A549 (cell line): ENCODE measurements around the gene TRABD2B. TPM values are rescaled to one million over a fixed set of nuclear protein-coding genes. Genes with fewer than 3 reads are reported as not detected.

ENCODE experiments used
- ATAC-seq, 2 experiments: fragments of 200-7000 bp in 1 of 2; fragments of >200 bp in 1 of 2; cut with Nextera tagmentation in 1 of 2; cut with Tn5 transposase in 1 of 2; 3 replicates each; pipeline versions ENCODE4 v1.8.0 to v1.9.1; 2018 to 2020; ENCODE audit warnings: mild to moderate bottlenecking in 1 of 2, moderate library complexity in 1 of 2
- CTCF ChIA-PET: fragments of 300-600 bp; sonication (Branson Sonifier 250); formaldehyde crosslinking; extraction: SDS; loops from one replicate; lab custom pipeline; 2021; ENCODE audit warnings: antibody characterized with exemption, inconsistent platforms; lab: Yijun Ruan, JAX
- POLR2A ChIA-PET: fragments of 350-600 bp; formaldehyde crosslinking; extraction: SDS; loops from one replicate; lab custom pipeline; 2021; ENCODE audit warnings: antibody characterized with exemption, inconsistent platforms; lab: Yijun Ruan, JAX
- DNase-seq, 2 experiments: peaks; one replicate each; pipeline versions ENCODE4 v3.0.0 to v3.0.0-alpha.2; 2011 to 2016; ENCODE audit warnings: low read depth in 1 of 2, low spot score in 1 of 2
- FAIRE-seq: peaks from 2 replicates; lab custom pipeline; 2011; peaks lifted over from hg19 to GRCh38; lab: Jason Lieb, UNC
- H3K27ac ChIP-seq, 2 experiments: fragments of >200 bp; sonication (Bioruptor Twin); formaldehyde crosslinking; 3 replicates each; pipeline ENCODE4 v1.5.1; 2016 to 2017
- H3K4me1 ChIP-seq: fragments of >200 bp; sonication (Bioruptor Twin); formaldehyde crosslinking; 3 replicates; pipeline ENCODE4 v1.6.1; 2016
- H3K4me2 ChIP-seq: fragments of >200 bp; sonication (Bioruptor Twin); formaldehyde crosslinking; 3 replicates; pipeline ENCODE4 v1.6.1; 2016
- H3K4me3 ChIP-seq: fragments of >200 bp; sonication (Bioruptor Twin); formaldehyde crosslinking; 3 replicates; pipeline ENCODE4 v1.5.1; 2016
- H3K9me3 ChIP-seq: fragments of >200 bp; sonication (Bioruptor Twin); formaldehyde crosslinking; 3 replicates; pipeline ENCODE4 v1.6.1; 2016
- CBX2 ChIP-seq: fragments of 200-600 bp; sonication (generic); IDR thresholded peaks from 2 replicates; pipeline ENCODE4 v1.6.1; 2016; ENCODE audit warnings: low read depth, mild to moderate bottlenecking, borderline replicate concordance
- CBX8 ChIP-seq: fragments of 200-600 bp; sonication (generic); IDR thresholded peaks from 2 replicates; pipeline ENCODE4 v1.6.1; 2016
- CHD4 ChIP-seq: fragments of 200-600 bp; sonication (generic); IDR thresholded peaks from 2 replicates; pipeline ENCODE4 v1.6.1; 2016; ENCODE audit warnings: antibody characterized with exemption, mild to moderate bottlenecking, borderline replicate concordance
- E2F6 ChIP-seq: IDR thresholded peaks from 2 replicates; pipeline ENCODE4 v1.6.1; 2012; ENCODE audit warnings: low read depth, borderline replicate concordance
- EHF ChIP-seq: fragments of 250-450 bp; sonication (Bioruptor Pico); IDR thresholded peaks from 2 replicates; pipeline ENCODE4 v1.5.0; 2020; ENCODE audit warnings: mild to moderate bottlenecking
- EHMT2 ChIP-seq: fragments of 200-600 bp; sonication (generic); IDR thresholded peaks from 2 replicates; pipeline ENCODE4 v1.6.1; 2016; ENCODE audit warnings: antibody characterized with exemption, low read depth, mild to moderate bottlenecking, moderate library complexity
- ESRRA ChIP-seq: fragments of 150-350 bp; IDR thresholded peaks from 2 replicates; pipeline ENCODE4 v1.6.1; 2014; ENCODE audit warnings: mild to moderate bottlenecking, low read length, borderline replicate concordance
- FOSB ChIP-seq: fragments of 250-450 bp; sonication (Bioruptor Pico); IDR thresholded peaks from 2 replicates; pipeline ENCODE4 v1.5.0; 2020; ENCODE audit warnings: mild to moderate bottlenecking, moderate library complexity
- FOSL2 ChIP-seq, 2 experiments: fragments of 450-650 bp in 1 of 2; fragments of >200 bp in 1 of 2; sonication (Bioruptor Twin) in 1 of 2; formaldehyde crosslinking; IDR thresholded peaks; 2 replicates each; pipeline versions ENCODE4 v1.5.0 to v1.6.1; 2016 to 2020; ENCODE audit warnings: mild to moderate bottlenecking in 1 of 2, moderate library complexity in 1 of 2
- HEYL ChIP-seq: fragments of 250-450 bp; sonication (Bioruptor Pico); IDR thresholded peaks from 2 replicates; pipeline ENCODE4 v1.8.0; 2021; ENCODE audit warnings: mild to moderate bottlenecking, moderate library complexity
- HMGXB4 ChIP-seq: fragments of 250-450 bp; sonication (Bioruptor Pico); IDR thresholded peaks from 2 replicates; pipeline ENCODE4 v1.5.0; 2021; ENCODE audit warnings: mild to moderate bottlenecking, moderate library complexity, borderline replicate concordance
- HOXA7 ChIP-seq: fragments of 250-450 bp; sonication (Bioruptor Pico); IDR thresholded peaks from 2 replicates; pipeline ENCODE4 v1.5.0; 2020; ENCODE audit warnings: mild to moderate bottlenecking, moderate library complexity
- JUN ChIP-seq, 2 experiments: fragments of >200 bp; sonication (Bioruptor Twin); formaldehyde crosslinking; IDR thresholded peaks; 2 replicates in 1 of 2; 3 replicates in 1 of 2; pipeline ENCODE4 v1.6.1; 2016 to 2017
- KDM1A ChIP-seq: fragments of 200-600 bp; sonication (generic); IDR thresholded peaks from 2 replicates; pipeline ENCODE4 v1.6.1; 2016; ENCODE audit warnings: low read depth, mild to moderate bottlenecking
- KDM5A ChIP-seq: fragments of 200-600 bp; sonication (generic); IDR thresholded peaks from 2 replicates; pipeline ENCODE4 v1.6.1; 2016; ENCODE audit warnings: antibody characterized with exemption, mild to moderate bottlenecking
- MYC ChIP-seq: IDR thresholded peaks from 2 replicates; pipeline ENCODE4 v1.6.1; 2012; ENCODE audit warnings: mild to moderate bottlenecking, inconsistent platforms, low read length, improper control_type of control experiment, borderline replicate concordance
- NFE2L2 ChIP-seq: fragments of 150-350 bp; conservative IDR thresholded peaks from 2 replicates; pipeline ENCODE4 v1.6.1; 2014; ENCODE audit warnings: low read length
- NPAS2 ChIP-seq: fragments of 250-450 bp; sonication (Bioruptor Pico); IDR thresholded peaks from 2 replicates; pipeline ENCODE4 v1.8.0; 2022; ENCODE audit warnings: mild to moderate bottlenecking, moderate library complexity, borderline replicate concordance
- RCOR1 ChIP-seq: fragments of 150-350 bp; IDR thresholded peaks from 2 replicates; pipeline ENCODE4 v1.6.1; 2014; ENCODE audit warnings: antibody characterized with exemption, low read length, low read depth
- RNF2 ChIP-seq: fragments of 200-600 bp; sonication (generic); IDR thresholded peaks from 2 replicates; pipeline ENCODE4 v1.6.1; 2016; ENCODE audit warnings: low read depth, mild to moderate bottlenecking, antibody characterized with exemption, moderate library complexity, borderline replicate concordance
- TFCP2L1 ChIP-seq: fragments of 250-450 bp; sonication (Bioruptor Pico); IDR thresholded peaks from 2 replicates; pipeline ENCODE4 v1.5.0; 2021; ENCODE audit warnings: mild to moderate bottlenecking
- TP53 ChIP-seq: fragments of 250-450 bp; sonication (Bioruptor Pico); IDR thresholded peaks from 2 replicates; pipeline ENCODE4 v1.5.0; 2021; ENCODE audit warnings: mild to moderate bottlenecking, moderate library complexity
- ZSCAN20 ChIP-seq: fragments of 250-450 bp; sonication (Bioruptor Pico); IDR thresholded peaks from 2 replicates; pipeline ENCODE4 v1.8.0; 2022; ENCODE audit warnings: mild to moderate bottlenecking, moderate library complexity
- WGBS: methylation state at CpG from one replicate; pipeline ENCODE4 v1.1.6; 2017; ENCODE audit errors: missing lambda C conversion rate; 5-methylcytosine and 5-hydroxymethylcytosine counted together
- polyA plus RNA-seq, 4 experiments: library from polyadenylated mRNA; depleted of rRNA in 3 of 4; stranded (reverse); fragments of >200 nt; fragmentation: RNase III in 1 of 4; extraction: RNeasy Plus Mini Kit Qiagen cat#74134 plus additional on column Dnase treatment in 1 of 4; gene quantifications; 2 replicates in 3 of 4; 3 replicates in 1 of 4; pipeline ENCODE4 v1.2.3, GENCODE V29; 2011 to 2017
- TF ChIP-seq, protein P1 (sequence below): fragments of >200 bp; sonication (Bioruptor Twin); formaldehyde crosslinking; IDR thresholded peaks from 3 replicates; pipeline ENCODE4 v1.5.1; 2016
- TF ChIP-seq, protein P2 (sequence below): fragments of >200 bp; sonication (Bioruptor Twin); formaldehyde crosslinking; IDR thresholded peaks from 3 replicates; pipeline ENCODE4 v1.6.1; 2016
- TF ChIP-seq, protein P3 (sequence below): fragments of 200-600 bp; sonication (generic); IDR thresholded peaks from 2 replicates; pipeline ENCODE4 v1.6.1; 2016; ENCODE audit warnings: antibody characterized with exemption, mild to moderate bottlenecking, moderate library complexity

Gene TRABD2B
- polyA plus RNA-seq, 2 of the 4 experiments (the other 2 are of a cell fraction), result 0.04 to 0.21 TPM

- no peak for FAIRE-seq
- CTCF ChIA-PET, result no interaction called here
Measured at GRCh38 chr1:47830641-47831333, 166.4 kb downstream of the TRABD2B start.

DNA sequence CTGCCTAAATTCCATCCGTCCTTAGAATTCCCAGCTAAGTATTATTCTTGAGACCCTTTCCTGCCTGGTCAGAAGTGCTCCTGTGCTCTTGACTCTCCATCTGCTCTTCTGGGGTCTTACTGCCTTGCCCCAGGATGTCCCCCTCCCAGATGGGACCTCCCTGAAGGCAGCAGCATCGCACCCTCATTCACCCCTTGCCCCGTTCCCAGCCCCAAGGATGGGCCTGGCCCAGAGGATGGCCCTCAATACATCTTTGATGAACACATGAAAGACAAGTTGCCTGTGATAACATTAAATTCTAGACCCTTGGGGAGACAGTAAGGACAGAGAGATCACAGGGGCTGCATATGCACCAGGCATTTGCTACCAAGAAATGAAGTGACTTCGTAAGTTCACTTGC is 167.2 kb downstream of the TRABD2B start:
- ATAC-seq, result no peak
- H3K9me3 ChIP-seq, result no peaks in the 10 kb centered on the region
- no peak for DNase-seq
- no peaks in the 10 kb centered on the region for H3K4me1 ChIP-seq
- CTCF ChIA-PET, result no interaction called here
- no peak overlapping the region for H3K27ac ChIP-seq
- H3K4me3 ChIP-seq, result no peak overlapping the region
- H3K4me2 ChIP-seq, result no peak overlapping the region
- POLR2A ChIA-PET, result no interaction called here
- FAIRE-seq, result no peak
- WGBS, result 9% methylated on average over 4 of the region's 4 CpGs
- TF ChIP-seq ESRRA (no peak), MYC (no peak), E2F6 (no peak), CBX2 (no peak), FOSL2 (IDR thresholded peaks at IDR 0.05) (no peak), FOSL2 (CRISPR knock-in tag; IDR thresholded peaks at IDR 0.05) (no peak), RCOR1 (no peak), KDM1A (no peak), TP53 (CRISPR knock-in tag) (no peak), EHF (CRISPR knock-in tag) (no peak)
- TF ChIP-seq, protein P1, sequence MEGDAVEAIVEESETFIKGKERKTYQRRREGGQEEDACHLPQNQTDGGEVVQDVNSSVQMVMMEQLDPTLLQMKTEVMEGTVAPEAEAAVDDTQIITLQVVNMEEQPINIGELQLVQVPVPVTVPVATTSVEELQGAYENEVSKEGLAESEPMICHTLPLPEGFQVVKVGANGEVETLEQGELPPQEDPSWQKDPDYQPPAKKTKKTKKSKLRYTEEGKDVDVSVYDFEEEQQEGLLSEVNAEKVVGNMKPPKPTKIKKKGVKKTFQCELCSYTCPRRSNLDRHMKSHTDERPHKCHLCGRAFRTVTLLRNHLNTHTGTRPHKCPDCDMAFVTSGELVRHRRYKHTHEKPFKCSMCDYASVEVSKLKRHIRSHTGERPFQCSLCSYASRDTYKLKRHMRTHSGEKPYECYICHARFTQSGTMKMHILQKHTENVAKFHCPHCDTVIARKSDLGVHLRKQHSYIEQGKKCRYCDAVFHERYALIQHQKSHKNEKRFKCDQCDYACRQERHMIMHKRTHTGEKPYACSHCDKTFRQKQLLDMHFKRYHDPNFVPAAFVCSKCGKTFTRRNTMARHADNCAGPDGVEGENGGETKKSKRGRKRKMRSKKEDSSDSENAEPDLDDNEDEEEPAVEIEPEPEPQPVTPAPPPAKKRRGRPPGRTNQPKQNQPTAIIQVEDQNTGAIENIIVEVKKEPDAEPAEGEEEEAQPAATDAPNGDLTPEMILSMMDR, result no peak
- TF ChIP-seq, protein P2, sequence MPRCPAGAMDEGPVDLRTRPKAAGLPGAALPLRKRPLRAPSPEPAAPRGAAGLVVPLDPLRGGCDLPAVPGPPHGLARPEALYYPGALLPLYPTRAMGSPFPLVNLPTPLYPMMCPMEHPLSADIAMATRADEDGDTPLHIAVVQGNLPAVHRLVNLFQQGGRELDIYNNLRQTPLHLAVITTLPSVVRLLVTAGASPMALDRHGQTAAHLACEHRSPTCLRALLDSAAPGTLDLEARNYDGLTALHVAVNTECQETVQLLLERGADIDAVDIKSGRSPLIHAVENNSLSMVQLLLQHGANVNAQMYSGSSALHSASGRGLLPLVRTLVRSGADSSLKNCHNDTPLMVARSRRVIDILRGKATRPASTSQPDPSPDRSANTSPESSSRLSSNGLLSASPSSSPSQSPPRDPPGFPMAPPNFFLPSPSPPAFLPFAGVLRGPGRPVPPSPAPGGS, result no peak

More at GRCh38 chr1:47830641-47831333, 166.4 kb downstream of the TRABD2B start:
- ATAC-seq (no peak), DNase-seq (no peak)
- 46% methylated on average over 11 of the region's 13 CpGs for WGBS
- POLR2A ChIA-PET, result no interaction called here
- TF ChIP-seq NFE2L2, result no peak
- TF ChIP-seq RCOR1, result no peak
- TF ChIP-seq RNF2, result no peak
- TF ChIP-seq KDM5A, result no peak
- TF ChIP-seq HEYL (CRISPR knock-in tag), result no peak
- TF ChIP-seq, protein P3, sequence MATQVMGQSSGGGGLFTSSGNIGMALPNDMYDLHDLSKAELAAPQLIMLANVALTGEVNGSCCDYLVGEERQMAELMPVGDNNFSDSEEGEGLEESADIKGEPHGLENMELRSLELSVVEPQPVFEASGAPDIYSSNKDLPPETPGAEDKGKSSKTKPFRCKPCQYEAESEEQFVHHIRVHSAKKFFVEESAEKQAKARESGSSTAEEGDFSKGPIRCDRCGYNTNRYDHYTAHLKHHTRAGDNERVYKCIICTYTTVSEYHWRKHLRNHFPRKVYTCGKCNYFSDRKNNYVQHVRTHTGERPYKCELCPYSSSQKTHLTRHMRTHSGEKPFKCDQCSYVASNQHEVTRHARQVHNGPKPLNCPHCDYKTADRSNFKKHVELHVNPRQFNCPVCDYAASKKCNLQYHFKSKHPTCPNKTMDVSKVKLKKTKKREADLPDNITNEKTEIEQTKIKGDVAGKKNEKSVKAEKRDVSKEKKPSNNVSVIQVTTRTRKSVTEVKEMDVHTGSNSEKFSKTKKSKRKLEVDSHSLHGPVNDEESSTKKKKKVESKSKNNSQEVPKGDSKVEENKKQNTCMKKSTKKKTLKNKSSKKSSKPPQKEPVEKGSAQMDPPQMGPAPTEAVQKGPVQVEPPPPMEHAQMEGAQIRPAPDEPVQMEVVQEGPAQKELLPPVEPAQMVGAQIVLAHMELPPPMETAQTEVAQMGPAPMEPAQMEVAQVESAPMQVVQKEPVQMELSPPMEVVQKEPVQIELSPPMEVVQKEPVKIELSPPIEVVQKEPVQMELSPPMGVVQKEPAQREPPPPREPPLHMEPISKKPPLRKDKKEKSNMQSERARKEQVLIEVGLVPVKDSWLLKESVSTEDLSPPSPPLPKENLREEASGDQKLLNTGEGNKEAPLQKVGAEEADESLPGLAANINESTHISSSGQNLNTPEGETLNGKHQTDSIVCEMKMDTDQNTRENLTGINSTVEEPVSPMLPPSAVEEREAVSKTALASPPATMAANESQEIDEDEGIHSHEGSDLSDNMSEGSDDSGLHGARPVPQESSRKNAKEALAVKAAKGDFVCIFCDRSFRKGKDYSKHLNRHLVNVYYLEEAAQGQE, result no peak
- TF ChIP-seq CHD4, result no peak
- TF ChIP-seq JUN (IDR thresholded peaks at IDR 0.05), result no peak
- TF ChIP-seq TFCP2L1 (CRISPR knock-in tag), result no peak
- no peak for TF ChIP-seq HMGXB4
- TF ChIP-seq FOSB (CRISPR knock-in tag), result no peak
- TF ChIP-seq NPAS2, result no peak
- TF ChIP-seq HOXA7 (CRISPR knock-in tag), result no peak
- TF ChIP-seq, protein P1, result no peak
- TF ChIP-seq CBX8, result no peak
- TF ChIP-seq EHMT2, result no peak
- TF ChIP-seq ZSCAN20 (CRISPR knock-in tag), result no peak
- no peaks in the 10 kb centered on the region for H3K4me1 ChIP-seq
- H3K4me3 ChIP-seq, result no peak overlapping the region
- H3K4me2 ChIP-seq, result no peak overlapping the region
- no peaks in the 10 kb centered on the region for H3K9me3 ChIP-seq
- H3K27ac ChIP-seq, result no peak overlapping the region
